ENCODE measurements around the gene ZBTB4.

DNA sequence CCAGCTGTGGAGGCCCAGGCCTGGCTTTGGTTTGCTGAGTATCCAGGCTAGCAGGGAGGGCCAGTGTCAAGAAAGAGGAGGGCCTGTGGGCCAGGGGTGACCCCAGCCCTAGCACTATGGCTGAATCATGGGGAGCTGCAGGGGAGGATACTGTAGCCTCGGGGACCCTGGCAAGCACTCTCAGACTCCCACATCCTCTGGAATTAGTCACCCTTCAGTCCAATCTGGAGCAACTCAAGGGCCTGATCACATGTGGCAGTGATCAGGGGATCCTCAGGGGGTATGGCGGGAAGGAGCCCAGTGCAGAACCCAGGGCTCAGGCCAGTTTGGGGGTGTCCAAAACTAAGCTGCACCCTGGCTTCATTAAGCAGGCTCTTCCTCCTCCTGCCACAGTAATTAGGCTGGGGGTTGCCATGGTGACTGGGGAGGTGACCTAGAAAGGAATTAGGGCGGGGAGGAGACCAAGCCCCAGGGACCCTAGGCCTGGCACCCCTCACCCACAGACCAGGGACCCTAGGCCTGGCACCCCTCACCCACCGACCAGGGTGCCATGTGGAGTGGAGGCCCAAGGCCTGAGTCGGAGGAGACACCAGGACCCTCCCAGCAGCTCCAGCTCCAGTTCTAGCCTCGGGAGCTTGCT is 66.0 kb downstream of the ZBTB4 start:
- TF ChIP-seq, protein P1, sequence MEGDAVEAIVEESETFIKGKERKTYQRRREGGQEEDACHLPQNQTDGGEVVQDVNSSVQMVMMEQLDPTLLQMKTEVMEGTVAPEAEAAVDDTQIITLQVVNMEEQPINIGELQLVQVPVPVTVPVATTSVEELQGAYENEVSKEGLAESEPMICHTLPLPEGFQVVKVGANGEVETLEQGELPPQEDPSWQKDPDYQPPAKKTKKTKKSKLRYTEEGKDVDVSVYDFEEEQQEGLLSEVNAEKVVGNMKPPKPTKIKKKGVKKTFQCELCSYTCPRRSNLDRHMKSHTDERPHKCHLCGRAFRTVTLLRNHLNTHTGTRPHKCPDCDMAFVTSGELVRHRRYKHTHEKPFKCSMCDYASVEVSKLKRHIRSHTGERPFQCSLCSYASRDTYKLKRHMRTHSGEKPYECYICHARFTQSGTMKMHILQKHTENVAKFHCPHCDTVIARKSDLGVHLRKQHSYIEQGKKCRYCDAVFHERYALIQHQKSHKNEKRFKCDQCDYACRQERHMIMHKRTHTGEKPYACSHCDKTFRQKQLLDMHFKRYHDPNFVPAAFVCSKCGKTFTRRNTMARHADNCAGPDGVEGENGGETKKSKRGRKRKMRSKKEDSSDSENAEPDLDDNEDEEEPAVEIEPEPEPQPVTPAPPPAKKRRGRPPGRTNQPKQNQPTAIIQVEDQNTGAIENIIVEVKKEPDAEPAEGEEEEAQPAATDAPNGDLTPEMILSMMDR (conservative IDR thresholded peaks at IDR 0.05; ENCODE audit: low read length): no peak
- no peak for TF ChIP-seq EZH2phosphoT487 (IDR thresholded peaks at IDR 0.05; ENCODE audit: borderline replicate concordance)
